HG03354 (cell line): ENCODE measurements around the gene MAN1A1.
"Not testable (repeated sequence)": the region's sequence is repeated elsewhere in the genome, so short reads cannot be mapped to it uniquely, and the experiment has no call there.

Experiments used
- ATAC-seq: cut with Tn5 transposase; IDR thresholded peaks from one replicate; pipeline ENCODE4 v1.9.1; 2021; ENCODE audit warnings: mild to moderate bottlenecking; ENCODE audit not compliant: unreplicated experiment, poor library complexity, severe bottlenecking

MAN1A1 gene

GRCh38 chr6:119349361-119350201 is at the start of gene MAN1A1:
Gene MAN1A1, minus strand, starts transcription at chr6:119349761. Its CDS starts 696 bp downstream, at chr6:119349065.
- peak; percentile 77 for ATAC-seq

- ATAC-seq, result no peak
These were observed 45.6 kb upstream of the MAN1A1 start for GRCh38 chr6:119395192-119395591.

- ATAC-seq, result no peak
These were observed 40.8 kb upstream of the MAN1A1 start for GRCh38 chr6:119390247-119390793.

GRCh38 chr6:119385994-119386393 is 36.4 kb upstream of the MAN1A1 start:
- ATAC-seq, result no peak

GRCh38 chr6:119384444-119384843 is 34.9 kb upstream of the MAN1A1 start:
- no peak for ATAC-seq

- ATAC-seq, result no peak
These were observed 30.2 kb upstream of the MAN1A1 start for GRCh38 chr6:119379809-119380208.

- not testable (repeated sequence) for ATAC-seq
These were observed 27.5 kb upstream of the MAN1A1 start for GRCh38 chr6:119377043-119377442.

- no peak for ATAC-seq
These were observed 20.5 kb upstream of the MAN1A1 start for GRCh38 chr6:119370080-119370479.

GRCh38 chr6:119368921-119369320 is 19.4 kb upstream of the MAN1A1 start:
- ATAC-seq, result no peak

- ATAC-seq, result no peak
These were observed 11.6 kb upstream of the MAN1A1 start for GRCh38 chr6:119361209-119361608.

GRCh38 chr6:119360262-119360915 is 10.8 kb upstream of the MAN1A1 start:
- ATAC-seq, result no peak

- ATAC-seq, result no peak
These were observed 6.3 kb upstream of the MAN1A1 start for GRCh38 chr6:119355890-119356289.

- no peak for ATAC-seq
These were observed 5.6 kb upstream of the MAN1A1 start for GRCh38 chr6:119355157-119355556.

- no peak for ATAC-seq
These were observed 4.1 kb upstream of the MAN1A1 start for GRCh38 chr6:119353696-119354095.

- ATAC-seq, result no peak
These were observed 2.4 kb upstream of the MAN1A1 start for GRCh38 chr6:119352001-119352400.

- ATAC-seq, result no peak
These were observed 1.4 kb upstream of the MAN1A1 start for GRCh38 chr6:119350952-119351372.

GRCh38 chr6:119350202-119350951 is 816 bp upstream of the MAN1A1 start:
- ATAC-seq, result peak; percentile 18

GRCh38 chr6:119348748-119349360 is 707 bp downstream of the MAN1A1 start:
- ATAC-seq, result peak; percentile 13

- peak; percentile 24 for ATAC-seq
These were observed 1.3 kb downstream of the MAN1A1 start for GRCh38 chr6:119348096-119348747.
